ENCODE results near the gene SH3PXD2A. TPM values are rescaled to one million over a fixed set of nuclear protein-coding genes. Genes with fewer than 3 reads are reported as not detected.

Gene SH3PXD2A
- total and polyA plus RNA-seq, 3 donors from 2014 or later, result 10.8 to 12.1 (median 12.0) TPM

GRCh38 chr10:103667356-103667755 is 188.0 kb downstream of the SH3PXD2A start:
- Histone ChIP-seq H3K36me3 (ENCODE audit: low read depth, missing control alignments) (no peaks in the 10 kb centered on the region), H3K27me3 (no peaks in the 10 kb centered on the region), H3K27ac (peak overlapping the region in 1 of 2 donors; percentile 20), H3K9me3 (no peaks in the 10 kb centered on the region), H3K4me1 (peaks cover 45% of the 10 kb centered on the region), H3K4me3 (no peak overlapping the region)
- 58 to 60% methylated on average over 8 of the region's 8 CpGs for WGBS, 2 donors
- intact Hi-C loops (cut with DNase I; ENCODE audit: low total_unique reads), result no loop called here
- no peak for DNase-seq
- TF ChIP-seq POLR2A (IDR thresholded peaks at IDR 0.05), result no peak
- TF ChIP-seq CTCF (IDR thresholded peaks at IDR 0.05), result no peak

- peaks cover 49% of the 10 kb centered on the region for H3K4me1 ChIP-seq
- 91% methylated on average over 4 of the region's 4 CpGs for WGBS, 2 donors
- H3K36me3 ChIP-seq (ENCODE audit: low read depth, missing control alignments), result no peaks in the 10 kb centered on the region
- H3K9me3 ChIP-seq, result no peaks in the 10 kb centered on the region
- DNase-seq, result no peak
- TF ChIP-seq CTCF (IDR thresholded peaks at IDR 0.05), result no peak
- TF ChIP-seq POLR2A (IDR thresholded peaks at IDR 0.05), result no peak
- H3K27ac ChIP-seq, result no peak overlapping the region
- intact Hi-C loops (cut with DNase I; ENCODE audit: low total_unique reads), result no loop called here
- H3K27me3 ChIP-seq, result no peaks in the 10 kb centered on the region
- no peak overlapping the region for H3K4me3 ChIP-seq
Observed at GRCh38 chr10:103666762-103667150, 188.6 kb downstream of the SH3PXD2A start.

GRCh38 chr10:103666087-103666761 is 189.2 kb downstream of the SH3PXD2A start:
- no peak overlapping the region for H3K27ac ChIP-seq
- peak; percentile 68 for DNase-seq
- intact Hi-C loops (cut with DNase I; ENCODE audit: low total_unique reads), result no loop called here

GRCh38 chr10:103665162-103665889 is 190.1 kb downstream of the SH3PXD2A start:
- 45 to 63% methylated on average over 8 to 9 of the region's 9 CpGs for WGBS, 2 donors
- Histone ChIP-seq H3K27me3 (no peaks in the 10 kb centered on the region), H3K4me1 (peaks cover 59% of the 10 kb centered on the region), H3K4me3 (no peak overlapping the region), H3K9me3 (no peaks in the 10 kb centered on the region), H3K36me3 (ENCODE audit: low read depth, missing control alignments) (no peaks in the 10 kb centered on the region), H3K27ac (no peak overlapping the region)
- intact Hi-C loops (cut with DNase I; ENCODE audit: low total_unique reads), result no loop called here
- DNase-seq, result no peak
- no peak for TF ChIP-seq CTCF (IDR thresholded peaks at IDR 0.05)
- no peak for TF ChIP-seq POLR2A (IDR thresholded peaks at IDR 0.05)

More at GRCh38 chr10:103666087-103666761, 189.2 kb downstream of the SH3PXD2A start:
- peak in 2 of 3 experiments; percentile 14 to 36 for TF ChIP-seq CTCF (IDR thresholded peaks at IDR 0.05)
- no peak for TF ChIP-seq POLR2A (IDR thresholded peaks at IDR 0.05)
- WGBS, 2 donors, result 95 to 96% methylated on average over 9 of the region's 9 CpGs
- H3K27me3 ChIP-seq, result no peaks in the 10 kb centered on the region
- no peaks in the 10 kb centered on the region for H3K36me3 ChIP-seq (ENCODE audit: low read depth, missing control alignments)
- no peak overlapping the region for H3K4me3 ChIP-seq
- peaks cover 54% of the 10 kb centered on the region for H3K4me1 ChIP-seq
- H3K9me3 ChIP-seq, result no peaks in the 10 kb centered on the region
